ENCODE measurements around the gene CYP2C18.

Gene CYP2C18

GRCh38 chr10:94784256-94784655 lies 100.7 kb downstream of the CYP2C18 start:
- no peaks in the 10 kb centered on the region for H3K4me1 Mint-ChIP-seq (ENCODE audit: low read depth)
- H3K27ac Mint-ChIP-seq, result no peak overlapping the region
- no peaks in the 10 kb centered on the region for H3K27me3 Mint-ChIP-seq (ENCODE audit: low read depth)
- H3K9me3 Mint-ChIP-seq, result peaks cover 13% of the 10 kb centered on the region
- no peaks in the 10 kb centered on the region for H3K36me3 Mint-ChIP-seq (ENCODE audit: low read depth)
- no peak overlapping the region for H3K4me3 Mint-ChIP-seq

GRCh38 chr10:94785211-94785610 lies 101.7 kb downstream of the CYP2C18 start:
- peaks cover 18% of the 10 kb centered on the region for H3K9me3 Mint-ChIP-seq
- H3K4me3 Mint-ChIP-seq, result no peak overlapping the region
- H3K36me3 Mint-ChIP-seq (ENCODE audit: low read depth), result no peaks in the 10 kb centered on the region
- H3K4me1 Mint-ChIP-seq (ENCODE audit: low read depth), result no peaks in the 10 kb centered on the region
- no peak overlapping the region for H3K27ac Mint-ChIP-seq
- H3K27me3 Mint-ChIP-seq (ENCODE audit: low read depth), result no peaks in the 10 kb centered on the region
